Tibial artery (tissue), 4 donors: ENCODE measurements around the gene SLC2A4RG.
A peak's percentile ranks its signal among the peaks of the same experiment; 100 is the strongest.

Experiments used
- DNase-seq, 2 donors: peaks; one replicate each; pipeline ENCODE4 v3.0.0-alpha.2; 2019
- H3K27ac ChIP-seq, 2 donors: fragments of 200-600 bp; sonication (generic) in 1 of 2; 1 replicate in 1 of 2; 2 replicates in 1 of 2; pipeline ENCODE4 v1.5.1; 2018 to 2019; ENCODE audit warnings: mild to moderate bottlenecking in 1 of 2
- H3K27me3 ChIP-seq, 2 donors: fragments of 200-600 bp; sonication (generic) in 1 of 2; one replicate each; pipeline versions ENCODE4 v1.5.1 to v1.6.0; 2016 to 2019
- H3K36me3 ChIP-seq, 3 donors: fragments of 200-600 bp; sonication (generic) in 2 of 3; one replicate each; pipeline ENCODE4 v1.5.1; 2016 to 2019; ENCODE audit warnings: mild to moderate bottlenecking in 2 of 3
- H3K4me1 ChIP-seq, 4 donors: fragments of 200-600 bp; sonication (generic) in 2 of 4; 1 replicate in 3 of 4; 2 replicates in 1 of 4; pipeline ENCODE4 v1.5.1; 2016 to 2019
- H3K4me3 ChIP-seq, 2 donors: fragments of 200-600 bp; sonication (generic) in 1 of 2; 1 replicate in 1 of 2; 2 replicates in 1 of 2; pipeline ENCODE4 v1.5.1; 2018 to 2019; ENCODE audit warnings: mild to moderate bottlenecking in 2 of 2
- H3K9me3 ChIP-seq, 3 donors: fragments of 200-600 bp; sonication (generic) in 1 of 3; one replicate each; pipeline ENCODE4 v1.5.1; 2016 to 2019
- intact Hi-C: fragments of 100-400 bp; cut with DNase I; formaldehyde crosslinking; loops from one replicate; pipeline ENCODE4 v1.15.0; 2023; ENCODE audit warnings: low total_unique reads
- TF ChIP-seq, protein P1 (sequence below), 2 experiments: fragments of 200-600 bp in 1 of 2; fragments of 450-650 bp in 1 of 2; IDR thresholded peaks; one replicate each; pipeline ENCODE4 v1.5.1; 2017 to 2019; ENCODE audit warnings: antibody characterized with exemption in 2 of 2, mild to moderate bottlenecking in 1 of 2, moderate library complexity in 1 of 2

The SLC2A4RG gene

DNA sequence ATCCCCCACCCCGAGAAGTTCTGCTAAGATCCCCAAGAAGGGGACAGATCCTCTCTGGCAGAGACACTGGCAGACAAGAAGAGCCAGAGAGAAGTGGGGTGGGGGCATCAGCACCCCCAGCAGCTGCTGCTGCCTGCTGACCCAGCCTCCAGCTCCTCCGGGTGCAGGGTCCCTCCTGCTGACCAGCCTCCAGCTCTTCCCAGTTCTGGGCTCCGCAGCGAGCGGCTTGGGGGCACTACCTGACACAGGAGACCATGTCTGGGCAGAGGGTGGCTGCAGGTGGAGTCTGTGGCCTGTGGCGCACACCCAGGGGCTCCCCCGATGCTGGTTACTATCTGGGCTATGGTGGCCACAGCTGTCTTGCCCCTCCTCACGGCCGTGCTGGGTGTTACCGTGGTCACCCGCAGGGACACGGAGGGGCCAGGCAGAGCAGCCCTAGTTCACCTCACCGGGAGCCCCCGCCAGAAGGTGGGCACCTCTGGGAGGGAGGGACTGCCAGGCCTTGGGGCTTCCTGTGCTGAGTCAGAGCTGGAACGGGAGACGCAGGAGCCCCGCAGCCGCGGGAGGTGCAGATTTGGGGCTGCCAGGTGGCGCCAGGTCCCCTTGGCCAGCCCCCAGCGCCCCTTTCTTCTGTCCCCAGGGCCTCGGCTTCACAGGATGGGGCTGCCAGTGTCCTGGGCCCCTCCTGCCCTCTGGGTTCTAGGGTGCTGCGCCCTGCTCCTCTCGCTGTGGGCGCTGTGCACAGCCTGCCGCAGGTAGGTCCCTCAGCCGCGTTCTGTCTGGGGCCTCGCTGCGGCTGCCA lies 2.5 kb upstream of the SLC2A4RG start:
- intact Hi-C loops: loop anchor here (10.0 kb wide), 2 partner anchors 82 to 128 kb away; partner anchors contain the start of genes ABHD16B, RTEL1, STMN3 and TPD52L2
- Histone ChIP-seq H3K27ac (no peak overlapping the region), H3K9me3 (no peaks in the 10 kb centered on the region), H3K36me3 (peaks cover 20 to 45% (median 39%) of the 10 kb centered on the region in 3 donors), H3K4me3 (peak overlapping the region in 1 of 2 donors; percentile 63), H3K27me3 (no peaks in the 10 kb centered on the region), H3K4me1 (peaks cover 0 to 38% (median 31%) of the 10 kb centered on the region in 4 donors)
- TF ChIP-seq, protein P1, sequence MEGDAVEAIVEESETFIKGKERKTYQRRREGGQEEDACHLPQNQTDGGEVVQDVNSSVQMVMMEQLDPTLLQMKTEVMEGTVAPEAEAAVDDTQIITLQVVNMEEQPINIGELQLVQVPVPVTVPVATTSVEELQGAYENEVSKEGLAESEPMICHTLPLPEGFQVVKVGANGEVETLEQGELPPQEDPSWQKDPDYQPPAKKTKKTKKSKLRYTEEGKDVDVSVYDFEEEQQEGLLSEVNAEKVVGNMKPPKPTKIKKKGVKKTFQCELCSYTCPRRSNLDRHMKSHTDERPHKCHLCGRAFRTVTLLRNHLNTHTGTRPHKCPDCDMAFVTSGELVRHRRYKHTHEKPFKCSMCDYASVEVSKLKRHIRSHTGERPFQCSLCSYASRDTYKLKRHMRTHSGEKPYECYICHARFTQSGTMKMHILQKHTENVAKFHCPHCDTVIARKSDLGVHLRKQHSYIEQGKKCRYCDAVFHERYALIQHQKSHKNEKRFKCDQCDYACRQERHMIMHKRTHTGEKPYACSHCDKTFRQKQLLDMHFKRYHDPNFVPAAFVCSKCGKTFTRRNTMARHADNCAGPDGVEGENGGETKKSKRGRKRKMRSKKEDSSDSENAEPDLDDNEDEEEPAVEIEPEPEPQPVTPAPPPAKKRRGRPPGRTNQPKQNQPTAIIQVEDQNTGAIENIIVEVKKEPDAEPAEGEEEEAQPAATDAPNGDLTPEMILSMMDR (IDR thresholded peaks at IDR 0.05): no peak
- DNase-seq: peak in 1 of 2 donors; percentile 67

GRCh38 chr20:63737695-63737944 lies 2.0 kb upstream of the SLC2A4RG start:
- peaks cover 0 to 41% (median 31%) of the 10 kb centered on the region in 4 donors for H3K4me1 ChIP-seq
- H3K4me3 ChIP-seq: peak overlapping the region in 1 of 2 donors; percentile 63
- intact Hi-C loops: loop anchor here (10.0 kb wide), 2 partner anchors 83 to 127 kb away; partner anchors contain the start of genes ABHD16B, RTEL1, STMN3 and TPD52L2
- no peak overlapping the region for H3K27ac ChIP-seq
- H3K27me3 ChIP-seq: no peaks in the 10 kb centered on the region
- H3K36me3 ChIP-seq: peaks cover 24 to 50% (median 44%) of the 10 kb centered on the region in 3 donors
- no peaks in the 10 kb centered on the region for H3K9me3 ChIP-seq
- peak in 1 of 2 donors; percentile 57 for DNase-seq
- TF ChIP-seq, protein P1 (IDR thresholded peaks at IDR 0.05): no peak

DNA sequence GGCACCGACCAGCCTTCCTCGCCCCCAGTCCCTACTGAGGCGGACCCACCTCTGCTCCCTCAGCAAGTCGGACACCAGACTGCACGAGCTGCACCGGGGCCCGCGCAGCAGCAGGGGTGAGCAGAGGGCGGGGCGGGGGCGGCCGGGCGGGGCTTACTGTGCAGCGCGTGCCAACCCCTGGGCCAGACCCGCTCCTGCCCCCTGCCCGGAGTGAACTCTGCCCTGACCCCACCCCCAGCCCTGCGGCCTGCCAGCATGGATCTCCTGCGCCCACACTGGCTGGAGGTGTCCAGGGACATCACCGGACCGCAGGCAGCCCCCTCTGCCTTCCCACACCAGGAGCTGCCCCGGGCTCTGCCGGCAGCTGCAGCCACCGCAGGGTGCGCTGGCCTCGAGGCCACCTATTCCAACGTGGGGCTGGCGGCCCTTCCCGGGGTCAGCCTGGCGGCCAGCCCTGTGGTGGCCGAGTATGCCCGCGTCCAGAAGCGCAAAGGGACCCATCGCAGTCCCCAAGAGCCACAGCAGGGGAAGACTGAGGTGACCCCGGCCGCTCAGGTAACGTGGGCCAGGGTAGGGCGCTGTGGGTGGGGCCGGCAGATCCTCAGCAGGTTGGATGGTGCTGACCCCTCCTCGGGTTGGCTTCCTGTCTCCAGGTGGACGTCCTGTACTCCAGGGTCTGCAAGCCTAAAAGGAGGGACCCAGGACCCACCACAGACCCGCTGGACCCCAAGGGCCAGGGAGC lies 1.5 kb upstream of the SLC2A4RG start:
- TF ChIP-seq, protein P1 (IDR thresholded peaks at IDR 0.05): no peak
- Histone ChIP-seq H3K27me3 (no peaks in the 10 kb centered on the region), H3K27ac (peak overlapping the region; percentile 84 to 98), H3K4me1 (peaks cover 0 to 41% (median 31%) of the 10 kb centered on the region in 4 donors), H3K9me3 (no peaks in the 10 kb centered on the region), H3K36me3 (peaks cover 29 to 53% (median 48%) of the 10 kb centered on the region in 3 donors), H3K4me3 (peak overlapping the region; percentile 57 to 63)
- intact Hi-C loops: loop anchor here (10.0 kb wide), 2 partner anchors 83 to 127 kb away; partner anchors contain the start of genes ABHD16B, RTEL1, STMN3 and TPD52L2
- peak in 1 of 2 donors; percentile 75 for DNase-seq

DNA sequence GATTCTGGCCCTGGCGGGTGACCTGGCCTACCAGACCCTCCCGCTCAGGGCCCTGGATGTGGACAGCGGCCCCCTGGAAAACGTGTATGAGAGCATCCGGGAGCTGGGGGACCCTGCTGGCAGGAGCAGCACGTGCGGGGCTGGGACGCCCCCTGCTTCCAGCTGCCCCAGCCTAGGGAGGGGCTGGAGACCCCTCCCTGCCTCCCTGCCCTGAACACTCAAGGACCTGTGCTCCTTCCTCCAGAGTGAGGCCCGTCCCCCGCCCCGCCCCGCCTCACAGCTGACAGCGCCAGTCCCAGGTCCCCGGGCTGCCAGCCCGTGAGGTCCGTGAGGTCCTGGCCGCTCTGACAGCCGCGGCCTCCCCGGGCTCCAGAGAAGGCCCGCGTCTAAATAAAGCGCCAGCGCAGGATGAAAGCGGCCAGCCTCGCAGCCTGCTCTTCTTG lies 868 bp upstream of the SLC2A4RG start:
- Histone ChIP-seq H3K27ac (peak overlapping the region; percentile 84 to 98), H3K4me1 (peaks cover 0 to 41% (median 31%) of the 10 kb centered on the region in 4 donors), H3K4me3 (peak overlapping the region; percentile 57 to 63), H3K9me3 (no peaks in the 10 kb centered on the region), H3K36me3 (peaks cover 35 to 53% (median 48%) of the 10 kb centered on the region in 3 donors), H3K27me3 (no peaks in the 10 kb centered on the region)
- TF ChIP-seq, protein P1 (IDR thresholded peaks at IDR 0.05): no peak
- peak; percentile 58 to 88 for DNase-seq
- intact Hi-C loops: loop anchor here (10.0 kb wide), 2 partner anchors 84 to 126 kb away; partner anchors contain the start of genes ABHD16B, RTEL1, STMN3 and TPD52L2

- Histone ChIP-seq H3K4me1 (peaks cover 0 to 41% (median 31%) of the 10 kb centered on the region in 4 donors), H3K27me3 (no peaks in the 10 kb centered on the region), H3K4me3 (peak overlapping the region; percentile 84 to 93), H3K36me3 (peaks cover 24 to 41% (median 34%) of the 10 kb centered on the region in 3 donors), H3K9me3 (no peaks in the 10 kb centered on the region), H3K27ac (peak overlapping the region; percentile 97)
- intact Hi-C loops: loop anchor here (10.0 kb wide), 1 partner anchor 115 kb away; the partner anchor contains the start of gene GMEB2
- peak; percentile 42 to 86 for DNase-seq
- TF ChIP-seq, protein P1 (IDR thresholded peaks at IDR 0.05): no peak
Measured at GRCh38 chr20:63740070-63740626, 572 bp downstream of the SLC2A4RG start.
